Measurements from ENCODE around the gene RAD23A. TPM values are rescaled to one million over a fixed set of nuclear protein-coding genes. Genes with fewer than 3 reads are reported as not detected.
A peak's percentile ranks its signal among the peaks of the same experiment; 100 is the strongest.
"Not testable (repeated sequence)": the region's sequence is repeated elsewhere in the genome, so short reads cannot be mapped to it uniquely, and the experiment has no call there.

Gene RAD23A
- total and polyA plus RNA-seq, 5 experiments from 2014 or later, result 78.0 to 125 (median 114) TPM

DNA sequence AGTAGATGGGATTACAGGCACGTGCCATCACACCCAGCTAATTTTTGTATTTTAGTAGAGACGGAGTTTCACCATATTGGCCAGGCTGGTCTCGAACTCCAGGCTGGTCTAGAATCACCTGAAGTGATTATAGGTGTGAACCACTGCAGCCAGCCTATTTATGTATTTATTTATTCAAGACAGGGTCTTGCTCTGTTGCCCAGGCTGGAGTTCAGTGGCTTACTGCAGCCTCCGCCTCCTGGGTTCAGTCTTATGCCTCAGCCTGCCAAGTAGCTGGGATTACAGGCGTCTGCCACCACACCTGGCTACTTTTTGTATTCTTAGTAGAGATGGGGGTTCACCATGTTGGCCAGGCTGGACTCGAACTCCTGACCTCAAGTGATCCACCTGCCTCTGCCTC lies 6.4 kb downstream of the RAD23A start:
- DNase-seq, H3K4me3 Mint-ChIP-seq, H3K27me3 Mint-ChIP-seq, ATAC-seq, H3K9me3 Mint-ChIP-seq: not testable (repeated sequence)
- Mint-ChIP-seq H3K4me1 (peaks cover 18 to 37% (median 33%) of the 10 kb centered on the region in 4 donors), H3K27ac (peak overlapping the region in 2 of 10 donors; percentile 54 to 64), H3K36me3 (peaks cover 0 to 68% (median 12%) of the 10 kb centered on the region in 3 donors)
- POLR2A ChIA-PET, result interaction anchor here (1.1 to 1.2 kb wide), 2 partner anchors 14 to 61 kb away, joined by 3 to 4 read pairs; partner anchors contain the start of gene GCDH

DNA sequence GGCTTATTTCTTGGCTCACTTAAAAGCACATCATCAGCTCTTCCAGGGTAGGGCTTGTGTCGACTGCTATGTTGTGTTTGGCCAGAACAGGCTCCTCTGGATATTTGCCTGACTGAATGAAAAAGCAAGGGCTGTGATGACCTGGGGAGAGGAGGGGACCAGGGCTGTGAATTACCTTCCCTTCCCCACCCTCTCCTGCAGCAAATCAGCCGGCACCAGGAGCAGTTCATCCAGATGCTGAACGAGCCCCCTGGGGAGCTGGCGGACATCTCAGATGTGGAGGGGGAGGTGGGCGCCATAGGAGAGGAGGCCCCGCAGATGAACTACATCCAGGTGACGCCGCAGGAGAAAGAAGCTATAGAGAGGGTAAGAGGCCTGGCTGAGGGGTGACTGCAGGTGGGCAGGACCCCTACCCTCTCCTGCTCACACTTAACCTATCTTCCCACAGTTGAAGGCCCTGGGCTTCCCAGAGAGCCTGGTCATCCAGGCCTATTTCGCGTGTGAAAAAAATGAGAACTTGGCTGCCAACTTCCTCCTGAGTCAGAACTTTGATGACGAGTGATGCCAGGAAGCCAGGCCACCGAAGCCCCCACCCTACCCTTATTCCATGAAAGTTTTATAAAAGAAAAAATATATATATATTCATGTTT lies 7.0 kb downstream of the RAD23A start:
- POLR2A ChIA-PET, result interaction anchor here (0.6 to 1.3 kb wide), 3 partner anchors 13 to 142 kb away, joined by 3 to 4 read pairs (median 4); partner anchors contain the start of gene GCDH
- Mint-ChIP-seq H3K27ac (peak overlapping the region in 4 of 10 donors; percentile 7 to 67 (median 36)), H3K4me3 (no peak overlapping the region), H3K36me3 (peaks cover 0 to 67% (median 12%) of the 10 kb centered on the region in 3 donors), H3K9me3 (no peaks in the 10 kb centered on the region), H3K4me1 (peaks cover 18 to 36% (median 30%) of the 10 kb centered on the region in 4 donors), H3K27me3 (no peaks in the 10 kb centered on the region)
- ATAC-seq (no peak), DNase-seq (no peak)

DNA sequence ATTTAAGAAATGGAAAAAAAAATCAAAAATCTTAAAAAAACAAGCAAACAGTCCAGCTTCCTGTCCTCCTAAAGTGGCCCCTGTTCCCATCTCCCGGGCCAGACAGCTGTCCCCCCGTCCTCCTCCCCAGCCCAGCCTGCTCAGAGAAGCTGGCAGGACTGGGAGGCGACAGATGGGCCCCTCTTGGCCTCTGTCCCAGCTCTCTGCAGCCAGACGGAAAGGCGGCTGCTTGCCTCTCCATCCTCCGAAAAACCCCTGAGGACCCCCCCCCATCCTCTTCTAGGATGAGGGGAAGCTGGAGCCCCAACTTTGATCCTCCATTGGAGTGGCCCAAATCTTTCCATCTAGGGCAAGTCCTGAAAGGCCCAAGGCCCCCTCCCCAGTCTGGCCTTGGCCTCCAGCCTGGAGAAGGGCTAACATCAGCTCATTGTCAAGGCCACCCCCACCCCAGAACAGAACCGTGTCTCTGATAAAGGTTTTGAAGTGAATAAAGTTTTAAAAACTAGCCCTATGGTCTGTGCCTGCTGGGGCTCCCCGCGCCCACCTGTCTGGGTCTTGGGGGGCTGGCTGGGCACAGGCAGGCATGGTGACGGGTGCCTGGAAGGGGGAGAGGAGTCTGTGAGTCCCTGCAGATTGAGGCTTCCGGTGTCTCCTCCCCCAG lies 7.6 kb downstream of the RAD23A start:
- Mint-ChIP-seq H3K4me1 (peaks cover 18 to 36% (median 28%) of the 10 kb centered on the region in 4 donors), H3K27me3 (no peaks in the 10 kb centered on the region), H3K4me3 (peak overlapping the region in 1 of 10 donors; percentile 45), H3K27ac (peak overlapping the region in 1 of 10 donors; percentile 7), H3K9me3 (no peaks in the 10 kb centered on the region), H3K36me3 (peaks cover 0 to 64% (median 10%) of the 10 kb centered on the region in 3 donors)
- ATAC-seq, result no peak
- POLR2A ChIA-PET, result interaction anchor here (0.6 to 1.3 kb wide), 4 partner anchors 12 to 142 kb away, joined by 3 to 4 read pairs (median 4); partner anchors contain the start of gene GCDH
- DNase-seq, result no peak

DNA sequence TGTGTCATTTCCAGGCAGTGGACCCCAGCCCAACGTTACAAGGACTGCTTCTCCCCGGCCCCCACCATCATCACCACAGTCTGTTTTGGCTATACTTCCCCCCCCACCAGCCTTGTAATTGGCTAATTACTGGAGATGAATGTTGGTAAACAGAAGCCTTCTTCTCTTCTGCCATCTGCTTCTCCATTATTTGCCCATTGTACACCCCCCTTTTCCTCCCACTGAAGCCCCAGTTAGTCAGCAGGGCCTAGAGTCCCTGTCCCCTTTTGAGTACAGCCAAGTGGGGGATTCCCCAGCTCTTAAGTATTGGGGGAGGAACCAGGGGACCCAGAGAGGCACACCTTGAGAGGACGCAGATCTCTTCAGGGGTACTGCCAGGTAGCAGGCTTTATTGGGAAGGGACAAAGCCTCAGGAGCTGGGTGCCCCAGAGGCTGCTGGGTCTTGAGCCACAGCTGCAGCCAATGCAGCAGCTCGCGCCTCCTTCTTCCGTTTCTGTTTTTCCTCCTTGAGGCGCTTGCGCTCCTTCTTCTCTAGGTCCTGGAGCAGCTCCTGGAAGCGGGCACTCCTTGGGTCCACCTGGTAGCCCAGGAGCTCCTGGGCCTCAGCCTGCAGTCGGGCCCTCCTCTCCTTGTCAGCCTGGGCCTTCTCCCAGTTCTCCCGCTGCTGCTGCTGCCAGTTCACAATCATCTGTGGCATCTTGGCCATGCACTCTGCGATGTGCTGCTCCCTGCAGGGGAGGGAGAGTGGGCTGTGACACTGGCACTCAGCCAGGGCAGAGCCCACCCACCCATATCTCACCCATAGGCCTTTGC lies 8.3 kb downstream of the RAD23A start:
- H3K36me3 Mint-ChIP-seq, result peaks cover 0 to 56% (median 10%) of the 10 kb centered on the region in 3 donors
- H3K27ac Mint-ChIP-seq, result peak overlapping the region in 9 of 10 donors; percentile 53 to 90 (median 83)
- no peak for DNase-seq
- H3K4me3 Mint-ChIP-seq, result peak overlapping the region in 5 of 10 donors; percentile 14 to 58 (median 27)
- ATAC-seq, result no peak
- H3K27me3 Mint-ChIP-seq, result no peaks in the 10 kb centered on the region
- no peaks in the 10 kb centered on the region for H3K9me3 Mint-ChIP-seq
- peaks cover 18 to 36% (median 27%) of the 10 kb centered on the region in 4 donors for H3K4me1 Mint-ChIP-seq
- POLR2A ChIA-PET, result interaction anchor here (0.8 to 3.6 kb wide), 5 partner anchors 8 to 63 kb away, joined by 3 to 17 read pairs (median 4); partner anchors contain the start of genes CALR, GCDH and RAD23A

DNA sequence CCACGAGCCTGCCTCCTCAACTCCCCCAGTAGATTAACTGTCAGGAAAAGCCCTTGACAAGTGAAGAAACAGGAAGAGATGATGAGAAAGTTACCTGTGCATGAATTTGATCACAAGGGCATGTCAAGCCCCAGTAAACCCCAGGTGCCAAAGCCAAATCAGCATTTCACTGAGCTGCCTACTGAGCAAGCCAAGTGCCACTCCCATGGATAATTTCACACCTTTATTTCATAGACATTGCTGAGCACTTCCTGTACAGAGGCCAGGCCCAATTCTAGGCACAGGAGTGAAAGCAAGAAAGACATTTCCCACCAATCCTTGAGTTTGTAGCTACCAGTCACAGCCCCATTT lies 8.9 kb downstream of the RAD23A start:
- H3K27ac Mint-ChIP-seq, result peak overlapping the region; percentile 48 to 90 (median 82)
- peak overlapping the region in 7 of 10 donors; percentile 14 to 58 (median 43) for H3K4me3 Mint-ChIP-seq
- H3K27me3 Mint-ChIP-seq, result no peaks in the 10 kb centered on the region
- ATAC-seq (no peak), DNase-seq (no peak)
- peaks cover 0 to 50% (median 10%) of the 10 kb centered on the region in 3 donors for H3K36me3 Mint-ChIP-seq
- peaks cover 18 to 36% (median 27%) of the 10 kb centered on the region in 4 donors for H3K4me1 Mint-ChIP-seq
- H3K9me3 Mint-ChIP-seq, result no peaks in the 10 kb centered on the region
- POLR2A ChIA-PET, result interaction anchor here (0.5 to 3.6 kb wide), 6 partner anchors 8 to 64 kb away, joined by 3 to 17 read pairs (median 4); partner anchors contain the start of genes CALR, GCDH and RAD23A

DNA sequence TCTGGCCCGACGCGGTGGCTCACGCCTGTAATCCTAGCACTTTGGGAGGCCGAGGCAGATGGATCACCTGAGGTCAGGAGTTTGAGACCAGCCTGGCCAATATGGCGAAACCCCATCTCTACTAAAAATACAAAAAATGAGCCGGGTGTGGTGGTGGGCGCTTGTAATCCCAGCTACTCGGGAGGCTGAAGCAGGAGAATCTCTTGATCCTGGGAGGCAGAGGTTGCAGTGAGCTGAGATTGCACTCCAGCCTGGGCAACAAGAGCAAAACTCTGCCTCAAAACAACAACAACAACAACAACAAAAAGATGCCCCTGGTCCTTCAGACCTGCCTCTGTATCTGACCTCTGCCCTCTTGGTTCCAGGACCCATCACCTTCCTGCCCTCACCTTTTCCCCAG lies 9.9 kb downstream of the RAD23A start:
- POLR2A ChIA-PET, result interaction anchor here (0.9 to 3.6 kb wide), 8 partner anchors 9 to 74 kb away, joined by 3 to 17 read pairs (median 8); partner anchors contain the start of genes CALR, GCDH and RAD23A
- not testable (repeated sequence) for ATAC-seq, DNase-seq, H3K9me3 Mint-ChIP-seq, H3K27me3 Mint-ChIP-seq
- Mint-ChIP-seq H3K27ac (peak overlapping the region; percentile 61 to 92 (median 85)), H3K36me3 (peaks cover 0 to 41% (median 5%) of the 10 kb centered on the region in 3 donors), H3K4me1 (peaks cover 16 to 29% (median 25%) of the 10 kb centered on the region in 4 donors), H3K4me3 (peak overlapping the region; percentile 75 to 89 (median 84))

DNA sequence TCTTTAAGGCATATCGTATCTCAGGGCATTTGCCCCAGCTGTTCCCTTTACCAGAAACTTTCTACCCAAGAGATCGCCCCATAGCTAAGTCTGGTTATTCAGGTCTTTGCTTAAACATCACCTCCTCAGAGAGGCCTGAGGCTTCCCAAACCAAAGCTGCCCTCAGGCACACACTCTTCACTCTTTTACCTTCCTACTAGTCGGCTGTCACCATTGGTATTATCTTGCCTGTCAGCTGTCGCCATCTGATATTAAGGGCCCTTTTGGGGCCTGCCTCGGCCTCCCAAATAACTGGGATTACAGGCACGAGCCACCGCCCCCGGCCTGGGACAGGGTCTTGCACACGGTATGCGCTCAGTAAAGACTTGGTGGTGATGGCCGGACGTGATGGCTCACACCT lies 10.3 kb downstream of the RAD23A start:
- Mint-ChIP-seq H3K27me3 (no peaks in the 10 kb centered on the region), H3K4me1 (peaks cover 16 to 29% (median 25%) of the 10 kb centered on the region in 4 donors), H3K4me3 (peak overlapping the region; percentile 75 to 89 (median 84)), H3K36me3 (peaks cover 0 to 36% (median 5%) of the 10 kb centered on the region in 3 donors), H3K27ac (peak overlapping the region; percentile 61 to 92 (median 85)), H3K9me3 (no peaks in the 10 kb centered on the region)
- POLR2A ChIA-PET, result interaction anchor here (0.9 to 3.6 kb wide), 14 partner anchors 8 to 74 kb away, joined by 3 to 17 read pairs (median 6); partner anchors contain the start of genes CALR, GCDH, RAD23A and SYCE2
- DNase-seq (no peak), ATAC-seq (no peak)

- POLR2A ChIA-PET, result interaction anchor here (0.6 to 3.6 kb wide), 15 partner anchors 9 to 162 kb away, joined by 3 to 17 read pairs (median 6); partner anchors contain the start of genes CALR, GCDH, RAD23A and SYCE2
Measured at GRCh38 chr19:12956446-12957388, 11.1 kb downstream of the RAD23A start, which contains the start of gene GADD45GIP1. TSS of gene GADD45GIP1 (minus strand) at chr19:12957223. CDS start at chr19:12957212, 11 bp downstream.

GRCh38 chr19:12957389-12957952 lies 11.8 kb downstream of the RAD23A start:
- H3K9me3 Mint-ChIP-seq, DNase-seq, H3K27me3 Mint-ChIP-seq: not testable (repeated sequence)
- Mint-ChIP-seq H3K27ac (peak overlapping the region in 9 of 10 donors; percentile 86 to 95 (median 91)), H3K4me1 (peaks cover 14 to 29% (median 25%) of the 10 kb centered on the region in 4 donors), H3K36me3 (peaks cover 0 to 23% (median 0%) of the 10 kb centered on the region in 3 donors), H3K4me3 (peak overlapping the region; percentile 75 to 93 (median 86))
- ATAC-seq, result peak; percentile 29
- POLR2A ChIA-PET, result interaction anchor here (0.7 to 3.6 kb wide), 11 partner anchors 9 to 1252 kb away, joined by 3 to 17 read pairs (median 5); partner anchors contain the start of genes CALR, GCDH and SYCE2

More at GRCh38 chr19:12956446-12957388, 11.1 kb downstream of the RAD23A start, which contains the start of gene GADD45GIP1:
- H3K4me1 Mint-ChIP-seq, result peaks cover 15 to 29% (median 25%) of the 10 kb centered on the region in 4 donors
- H3K36me3 Mint-ChIP-seq, result peaks cover 0 to 29% (median under 1%) of the 10 kb centered on the region in 3 donors
- DNase-seq (peak; percentile 68 to 87 (median 78)), ATAC-seq (peak; percentile 93 to 98)
- peak within 1 kb of the TSS; percentile 75 to 93 (median 86) for H3K4me3 Mint-ChIP-seq
- H3K9me3 Mint-ChIP-seq, result no peaks in the 10 kb centered on the region
- H3K27me3 Mint-ChIP-seq, result no peaks in the 10 kb centered on the region
- H3K27ac Mint-ChIP-seq, result peak within 1 kb of the TSS; percentile 61 to 95 (median 91)

DNA sequence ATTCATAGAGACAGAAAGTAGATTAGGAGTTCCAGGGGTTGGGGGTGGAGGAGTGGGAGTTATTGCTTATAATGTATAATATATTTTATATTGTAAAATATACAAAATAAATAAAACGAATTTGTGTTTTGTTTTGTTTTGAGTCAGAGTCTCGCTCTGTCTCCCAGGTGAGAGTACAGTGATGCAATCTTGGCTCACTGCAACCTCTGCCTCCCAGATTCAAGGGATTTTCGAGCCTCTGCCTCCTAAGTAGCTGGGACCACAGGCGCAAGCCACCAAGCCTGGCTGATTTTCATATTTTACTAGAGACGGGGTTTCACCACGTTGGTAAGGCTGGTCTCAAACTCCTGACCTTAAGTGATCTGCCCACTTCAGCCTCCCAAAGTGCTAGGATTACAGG lies 13.8 kb downstream of the RAD23A start:
- ATAC-seq (no peak), DNase-seq (no peak)
- no peak overlapping the region for H3K27ac Mint-ChIP-seq
- POLR2A ChIA-PET, result no interaction called here
- H3K4me1 Mint-ChIP-seq, result peaks cover 9 to 24% (median 20%) of the 10 kb centered on the region in 4 donors
- H3K27me3 Mint-ChIP-seq, result peaks cover 0 to 2% (median 0%) of the 10 kb centered on the region in 5 donors
- H3K9me3 Mint-ChIP-seq, result no peaks in the 10 kb centered on the region
- no peak overlapping the region for H3K4me3 Mint-ChIP-seq
- H3K36me3 Mint-ChIP-seq, result peaks cover 0 to 7% (median 0%) of the 10 kb centered on the region in 3 donors
